Keratinocyte (primary cell): ENCODE data around the gene TBKBP1. TPM values are rescaled to one million over a fixed set of nuclear protein-coding genes. Genes with fewer than 3 reads are reported as not detected.

Experiments
- DNase-seq: peaks from one replicate; pipeline ENCODE4 v3.0.0-alpha.2; 2011; ENCODE audit warnings: low read depth, missing footprints, low spot score
- FAIRE-seq: peaks from 2 replicates; lab custom pipeline; 2011; peaks lifted over from hg19 to GRCh38; lab: Jason Lieb, UNC
- H2AFZ ChIP-seq: 2 replicates; pipeline ENCODE4 v1.6.0; 2012; ENCODE audit warnings: low read length, control low read depth, inconsistent platforms; ENCODE audit not compliant: control insufficient read depth
- H3K27ac ChIP-seq: 2 replicates; pipeline ENCODE4 v1.5.1; 2011; ENCODE audit warnings: low read length; ENCODE audit not compliant: control insufficient read depth, insufficient read depth
- H3K27me3 ChIP-seq: 3 replicates; pipeline ENCODE4 v1.6.0; 2011; ENCODE audit warnings: low read length; ENCODE audit not compliant: control insufficient read depth, insufficient read depth; ENCODE audit errors: extremely low read depth
- H3K36me3 ChIP-seq, 2 experiments: 2 replicates in 1 of 2; 3 replicates in 1 of 2; pipeline ENCODE4 v1.5.1; 2011; ENCODE audit warnings: low read length in 2 of 2, mild to moderate bottlenecking in 1 of 2; ENCODE audit not compliant: control insufficient read depth in 2 of 2, insufficient read depth in 2 of 2; ENCODE audit errors: extremely low read depth in 1 of 2
- H3K4me1 ChIP-seq: 3 replicates; pipeline ENCODE4 v1.5.1; 2011; ENCODE audit warnings: low read length; ENCODE audit not compliant: control insufficient read depth, insufficient read depth; ENCODE audit errors: extremely low read depth
- H3K4me2 ChIP-seq: 3 replicates; pipeline ENCODE4 v1.6.0; 2011; ENCODE audit warnings: low read depth, low read length; ENCODE audit not compliant: control insufficient read depth, insufficient read depth; ENCODE audit errors: extremely low read depth
- H3K4me3 ChIP-seq, 3 experiments: fragments of 200-600 bp in 1 of 3; sonication (generic) in 1 of 3; 2 replicates in 2 of 3; 3 replicates in 1 of 3; pipeline ENCODE4 v1.5.1; 2011 to 2016; ENCODE audit warnings: low read length in 3 of 3, mild to moderate bottlenecking in 3 of 3, control low read depth in 2 of 3, inconsistent platforms in 1 of 3, low read depth in 1 of 3, mixed read lengths in 1 of 3, mixed run types in 1 of 3, moderate library complexity in 1 of 3; ENCODE audit not compliant: control insufficient read depth in 2 of 3, insufficient read depth in 2 of 3; ENCODE audit errors: extremely low read depth in 1 of 3
- H3K79me2 ChIP-seq: 2 replicates; pipeline ENCODE4 v1.6.0; 2012; ENCODE audit warnings: low read length; ENCODE audit not compliant: control insufficient read depth, insufficient read depth
- H3K9ac ChIP-seq: 3 replicates; pipeline ENCODE4 v1.6.0; 2011; ENCODE audit warnings: low read length; ENCODE audit not compliant: control insufficient read depth, insufficient read depth; ENCODE audit errors: extremely low read depth
- H3K9me1 ChIP-seq: 3 replicates; pipeline ENCODE4 v1.6.0; 2011; ENCODE audit warnings: low read length; ENCODE audit not compliant: control insufficient read depth, insufficient read depth; ENCODE audit errors: extremely low read depth
- H3K9me3 ChIP-seq: 2 replicates; pipeline ENCODE4 v1.5.1; 2012; ENCODE audit warnings: low read depth, low read length; ENCODE audit not compliant: control insufficient read depth
- H4K20me1 ChIP-seq: 3 replicates; pipeline ENCODE4 v1.6.0; 2011; ENCODE audit warnings: low read length; ENCODE audit not compliant: control insufficient read depth, insufficient read depth; ENCODE audit errors: extremely low read depth
- EZH2 ChIP-seq: IDR thresholded peaks from one replicate; pipeline ENCODE4 v1.6.1; 2012; ENCODE audit warnings: inconsistent platforms, mild to moderate bottlenecking, low read length, moderate library complexity
- dilution Hi-C: fragments of 300-500 bp; cut with MboI; formaldehyde crosslinking; loops from one replicate; pipeline ENCODE4 v1.7.0; 2020; ENCODE audit warnings: low sequenced_read_pairs; ENCODE audit not compliant: extremely low pct_ligation_motif_present
- polyA plus RNA-seq, 5 experiments: library from polyadenylated mRNA; depleted of rRNA in 3 of 5; stranded (reverse) in 3 of 5; stranded (forward) in 1 of 5; unstranded in 1 of 5; fragments of >200 nt; gene quantifications; 1 replicate in 1 of 5; 2 replicates in 3 of 5; 3 replicates in 1 of 5; pipeline versions ENCODE4 v1.2.1 to v1.2.3, GENCODE V29; 2011 to 2012; ENCODE audit warnings: missing spikeins in 2 of 5, low read depth in 1 of 5, low replicate concordance in 1 of 5
- TF ChIP-seq, protein P1 (sequence below), 3 experiments: IDR thresholded peaks in 1 of 3; conservative IDR thresholded peaks in 1 of 3; optimal IDR thresholded peaks in 1 of 3; 2 replicates in 2 of 3; 3 replicates in 1 of 3; pipeline versions ENCODE3 to v1.5.1; 2011; ENCODE audit warnings: low read length in 3 of 3, mild to moderate bottlenecking in 3 of 3, moderate library complexity in 2 of 3, control low read depth in 1 of 3, inconsistent platforms in 1 of 3; ENCODE audit not compliant: insufficient read depth in 2 of 3; ENCODE audit errors: extremely low read depth in 1 of 3

TBKBP1 gene
- polyA plus RNA-seq, 1 donor (not counting 4 experiments of a cell fraction or from before 2014, with no cell fraction given) = 4.3 TPM

DNA sequence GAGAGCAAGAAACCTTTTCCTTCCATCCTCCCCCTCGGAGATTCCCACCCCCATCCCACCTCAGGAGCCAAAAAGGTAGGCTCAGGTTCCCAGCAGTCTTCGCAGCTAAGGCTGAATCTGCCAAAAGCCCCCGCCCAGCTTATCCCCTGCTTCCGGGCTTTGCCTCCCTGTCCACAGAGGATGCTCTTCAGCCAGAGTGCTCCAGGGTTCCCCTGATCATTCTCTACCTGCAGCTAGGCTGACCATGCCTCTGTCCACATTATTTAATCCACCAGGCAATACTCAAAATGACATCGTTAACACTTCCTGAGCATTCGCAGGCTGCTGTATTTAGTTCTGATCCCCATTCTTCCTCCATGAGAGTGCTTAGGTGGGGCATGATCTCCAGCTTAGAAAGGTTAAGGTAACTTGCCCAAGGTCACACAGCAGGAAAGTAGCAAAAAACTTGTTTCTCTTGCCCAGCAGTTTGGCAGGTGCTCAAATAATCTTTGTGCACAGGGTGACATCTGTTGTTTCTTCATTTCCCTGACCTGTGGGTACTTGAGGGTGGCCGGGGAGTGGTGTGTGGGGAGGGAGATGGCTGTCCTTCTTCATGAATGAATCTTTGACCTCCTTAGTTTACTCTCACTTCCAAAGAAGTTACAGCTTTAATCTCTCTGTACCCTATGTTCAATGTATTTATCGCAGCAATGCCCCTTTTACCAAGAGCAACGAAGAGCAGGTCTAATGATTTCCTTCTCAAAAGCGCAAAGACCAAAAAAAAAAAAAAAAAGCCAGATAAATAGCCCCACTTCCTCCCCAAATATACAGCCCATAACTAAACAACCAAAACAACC lies 848 bp upstream of the TBKBP1 start:
- FAIRE-seq (peak; percentile 36), DNase-seq (no peak)

DNA sequence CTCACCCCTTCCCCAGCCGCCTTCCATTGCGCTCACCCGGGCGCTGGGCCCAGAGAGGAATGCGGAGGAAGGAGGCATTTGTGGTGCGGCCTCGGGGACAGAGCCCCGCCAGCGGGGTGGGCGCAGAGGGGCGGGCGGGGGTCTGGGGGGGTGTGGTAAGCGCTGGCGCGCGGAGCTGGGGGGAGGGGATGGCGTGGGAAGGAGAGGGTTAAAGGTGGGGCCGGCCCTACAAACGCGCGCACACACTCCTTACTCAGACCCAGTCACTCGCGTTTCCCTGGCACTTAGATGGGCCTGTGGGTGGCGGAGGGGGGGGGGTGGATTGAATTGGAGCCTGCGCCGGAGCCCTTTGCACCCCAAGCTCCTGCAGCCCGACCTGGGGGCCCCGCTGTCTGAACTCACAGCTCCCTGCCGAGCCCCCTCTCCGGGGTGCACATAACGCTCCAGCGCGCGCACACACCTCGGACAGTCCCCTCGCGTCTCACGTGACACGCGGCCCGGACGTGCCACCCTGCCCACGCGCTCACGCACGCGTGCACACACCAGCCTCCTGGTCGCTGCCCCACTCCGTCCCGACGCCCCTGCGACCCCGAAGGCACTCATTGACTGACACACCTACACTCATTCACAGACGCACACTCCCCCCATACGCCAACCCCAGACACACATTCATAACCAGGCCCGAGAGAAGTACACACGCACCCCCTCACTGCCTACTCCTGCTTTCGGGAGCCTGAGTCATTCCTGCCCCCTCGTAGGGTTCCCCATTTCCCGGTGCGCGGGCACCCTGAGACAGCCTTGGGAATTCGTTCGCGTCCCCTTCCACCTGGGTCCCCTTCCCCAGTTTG lies 844 bp downstream of the TBKBP1 start:
- peak overlapping the region; percentile 76 for H2AFZ ChIP-seq
- no peaks in the 10 kb centered on the region for H3K79me2 ChIP-seq
- DNase-seq (no peak), FAIRE-seq (no peak)
- H3K4me1 ChIP-seq = peaks cover 13% of the 10 kb centered on the region
- peak overlapping the region; percentile 67 to 73 (median 69) for H3K4me3 ChIP-seq
- H3K27me3 ChIP-seq = peaks cover 5% of the 10 kb centered on the region
- H3K36me3 ChIP-seq = peaks cover 0 to 2% of the 10 kb centered on the region in 2 experiments
- no peaks in the 10 kb centered on the region for H4K20me1 ChIP-seq
- peak overlapping the region; percentile 80 for H3K4me2 ChIP-seq
- TF ChIP-seq, protein P1, sequence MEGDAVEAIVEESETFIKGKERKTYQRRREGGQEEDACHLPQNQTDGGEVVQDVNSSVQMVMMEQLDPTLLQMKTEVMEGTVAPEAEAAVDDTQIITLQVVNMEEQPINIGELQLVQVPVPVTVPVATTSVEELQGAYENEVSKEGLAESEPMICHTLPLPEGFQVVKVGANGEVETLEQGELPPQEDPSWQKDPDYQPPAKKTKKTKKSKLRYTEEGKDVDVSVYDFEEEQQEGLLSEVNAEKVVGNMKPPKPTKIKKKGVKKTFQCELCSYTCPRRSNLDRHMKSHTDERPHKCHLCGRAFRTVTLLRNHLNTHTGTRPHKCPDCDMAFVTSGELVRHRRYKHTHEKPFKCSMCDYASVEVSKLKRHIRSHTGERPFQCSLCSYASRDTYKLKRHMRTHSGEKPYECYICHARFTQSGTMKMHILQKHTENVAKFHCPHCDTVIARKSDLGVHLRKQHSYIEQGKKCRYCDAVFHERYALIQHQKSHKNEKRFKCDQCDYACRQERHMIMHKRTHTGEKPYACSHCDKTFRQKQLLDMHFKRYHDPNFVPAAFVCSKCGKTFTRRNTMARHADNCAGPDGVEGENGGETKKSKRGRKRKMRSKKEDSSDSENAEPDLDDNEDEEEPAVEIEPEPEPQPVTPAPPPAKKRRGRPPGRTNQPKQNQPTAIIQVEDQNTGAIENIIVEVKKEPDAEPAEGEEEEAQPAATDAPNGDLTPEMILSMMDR (optimal IDR thresholded peaks at IDR 0.05 in 1 of 3, IDR thresholded peaks at IDR 0.05 in 1 of 3, conservative IDR thresholded peaks at IDR 0.05 in 1 of 3; ENCODE audit: extremely low read depth in 1 of 3, insufficient read depth in 2 of 3, low read length in 3 of 3) = no peak
- TF ChIP-seq EZH2 = no peak
- dilution Hi-C loops = no loop called here
- no peaks in the 10 kb centered on the region for H3K9me3 ChIP-seq
- H3K9ac ChIP-seq = peak overlapping the region; percentile 68
- H3K27ac ChIP-seq = no peak overlapping the region
- H3K9me1 ChIP-seq = no peaks in the 10 kb centered on the region

More for the DNA sequence above, 848 bp upstream of the TBKBP1 start:
- Histone ChIP-seq H3K4me3 (peak overlapping the region; percentile 50 to 67 (median 59)), H3K27ac (no peak overlapping the region), H2AFZ (no peak overlapping the region), H3K9me1 (no peaks in the 10 kb centered on the region), H3K36me3 (no peaks in the 10 kb centered on the region), H3K4me1 (peaks cover 13% of the 10 kb centered on the region), H3K9ac (peak overlapping the region; percentile 58), H3K9me3 (no peaks in the 10 kb centered on the region), H3K27me3 (peaks cover 5% of the 10 kb centered on the region), H3K4me2 (peak overlapping the region; percentile 69), H3K79me2 (no peaks in the 10 kb centered on the region), H4K20me1 (no peaks in the 10 kb centered on the region)
- TF ChIP-seq, protein P1 (optimal IDR thresholded peaks at IDR 0.05 in 1 of 3, IDR thresholded peaks at IDR 0.05 in 1 of 3, conservative IDR thresholded peaks at IDR 0.05 in 1 of 3; ENCODE audit: extremely low read depth in 1 of 3, insufficient read depth in 2 of 3, low read length in 3 of 3) = no peak
- TF ChIP-seq EZH2 = no peak
- dilution Hi-C loops = no loop called here
